Measurements from ENCODE around the gene GRHL3.

Gene GRHL3

DNA sequence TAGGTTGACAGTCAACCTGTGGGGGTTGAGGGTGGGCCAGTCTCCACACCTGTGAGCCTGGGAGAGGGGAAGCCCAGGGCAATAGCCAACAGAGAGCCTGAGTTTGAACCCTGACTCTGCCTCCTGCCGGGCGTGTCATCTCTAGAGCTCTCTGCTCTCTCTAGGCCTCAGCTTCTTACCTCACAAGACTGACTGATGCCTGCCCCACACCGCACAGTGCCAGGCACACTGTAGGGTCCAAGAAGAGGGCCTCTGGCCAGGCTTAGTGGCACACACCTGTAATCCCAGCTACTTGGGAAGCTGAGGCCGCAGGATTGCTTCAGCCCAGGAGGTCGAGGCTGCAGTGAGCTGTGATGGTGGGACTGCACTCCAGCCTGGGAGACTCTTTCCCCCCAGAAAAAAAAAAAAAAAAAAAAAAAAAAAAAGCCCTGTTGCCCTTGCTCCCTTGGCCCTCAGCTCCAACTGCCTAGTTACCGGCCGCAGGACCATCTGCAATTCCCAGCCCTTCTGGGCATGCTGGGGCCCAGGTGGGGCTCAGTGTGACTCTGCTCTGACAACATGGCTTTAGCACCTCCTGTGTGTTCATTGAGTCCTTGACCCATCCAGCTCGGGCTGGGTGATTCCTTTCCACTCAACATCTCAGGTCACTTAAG is 25.1 kb downstream of the GRHL3 start:
- DNase-seq (ENCODE audit: low read depth) = no peak

DNA sequence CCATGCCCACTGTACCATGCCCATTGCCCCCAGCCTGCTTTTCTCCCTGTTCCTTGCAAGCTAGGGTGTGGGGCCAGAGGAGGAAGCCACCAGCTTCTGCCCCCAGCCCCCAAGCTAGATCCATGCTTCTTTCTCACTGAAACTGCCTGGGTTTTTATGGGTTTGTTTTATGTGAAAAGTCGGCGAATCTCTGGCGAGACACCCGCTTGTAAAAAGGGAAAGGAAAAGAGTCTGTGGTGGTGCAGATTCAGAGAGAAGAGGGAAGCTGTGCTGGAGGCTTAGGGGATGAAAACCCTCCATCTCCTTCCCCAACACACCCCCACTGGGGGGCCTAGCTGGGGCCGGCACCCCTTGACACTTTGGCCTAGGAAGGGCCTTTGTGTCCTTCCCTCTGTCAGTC is 26.2 kb downstream of the GRHL3 start:
- DNase-seq (ENCODE audit: low read depth) = no peak

DNA sequence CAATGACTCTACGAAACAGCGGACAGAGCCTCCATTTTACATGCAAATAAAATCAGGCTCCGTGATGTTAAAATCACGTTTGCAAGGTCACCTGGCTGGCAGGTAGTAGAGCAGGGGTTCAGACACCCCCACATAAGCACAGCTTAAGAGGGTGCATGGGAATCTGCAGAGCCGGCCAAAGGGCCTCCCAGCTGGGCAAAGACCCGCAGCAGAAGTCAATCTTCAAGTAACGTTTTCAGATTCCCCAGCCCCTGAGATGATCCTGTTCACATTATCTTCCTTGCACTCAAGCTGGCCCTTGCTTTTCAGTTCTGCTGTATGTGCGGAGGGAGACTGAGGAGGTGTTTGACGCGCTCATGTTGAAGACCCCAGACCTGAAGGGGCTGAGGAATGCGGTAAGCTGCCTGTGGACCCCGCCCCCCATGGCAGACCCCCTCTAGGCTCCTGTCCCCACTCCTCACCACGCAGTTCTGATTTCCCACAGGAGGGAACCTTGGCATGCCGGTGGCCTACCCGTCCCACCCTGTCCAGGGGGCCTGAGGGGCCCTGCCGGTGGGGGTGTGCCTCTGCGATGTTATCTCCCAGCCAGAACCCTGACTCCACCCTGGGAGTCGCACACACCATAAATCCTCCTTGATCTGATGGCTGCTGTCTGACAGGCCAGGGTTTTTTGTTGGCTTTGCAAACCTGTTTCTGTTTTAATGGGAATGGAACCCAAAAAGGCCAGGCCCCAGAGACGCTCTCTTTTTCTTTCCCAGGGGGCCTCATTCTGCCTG is 28.2 kb downstream of the GRHL3 start:
- DNase-seq (ENCODE audit: low read depth) = no peak

DNA sequence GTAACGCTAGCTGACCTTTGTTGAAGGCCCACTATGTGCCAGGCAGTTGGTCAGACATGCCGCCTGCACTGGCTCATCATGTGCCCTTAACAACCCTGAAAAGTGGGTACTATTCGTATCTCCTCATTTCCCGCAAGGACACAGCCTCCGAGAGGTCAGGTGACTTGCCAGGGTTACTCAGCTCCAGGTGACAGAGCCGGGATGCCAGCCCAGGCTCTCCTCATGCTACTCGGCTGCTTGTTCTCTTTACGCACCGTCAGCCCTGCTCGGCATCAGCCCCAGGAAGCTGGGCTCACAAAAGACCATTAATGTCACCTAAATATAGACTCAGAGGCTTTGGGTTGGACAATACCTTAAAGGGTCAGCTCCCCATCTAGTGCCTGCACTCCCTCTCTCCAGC is 29.0 kb downstream of the GRHL3 start:
- no peak for DNase-seq (ENCODE audit: low read depth)

DNA sequence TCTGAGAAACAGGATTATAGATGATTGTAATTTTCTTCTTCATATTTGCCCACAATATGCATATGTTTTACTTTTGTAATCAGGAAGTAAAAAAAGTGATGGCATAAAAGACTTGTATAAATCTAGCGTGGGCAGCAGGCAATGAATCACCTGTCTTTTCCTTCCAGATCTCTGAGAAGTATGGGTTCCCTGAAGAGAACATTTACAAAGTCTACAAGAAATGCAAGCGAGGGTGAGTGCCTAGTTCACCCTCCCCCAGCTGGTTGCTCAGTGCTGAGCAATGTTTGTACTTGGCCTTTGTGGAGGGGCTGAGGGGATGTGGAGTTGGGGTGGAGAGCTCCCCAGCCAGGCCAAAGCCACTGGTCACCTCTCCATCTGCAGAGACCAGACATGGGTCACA is 30.7 kb downstream of the GRHL3 start:
- DNase-seq (ENCODE audit: low read depth) = no peak

DNA sequence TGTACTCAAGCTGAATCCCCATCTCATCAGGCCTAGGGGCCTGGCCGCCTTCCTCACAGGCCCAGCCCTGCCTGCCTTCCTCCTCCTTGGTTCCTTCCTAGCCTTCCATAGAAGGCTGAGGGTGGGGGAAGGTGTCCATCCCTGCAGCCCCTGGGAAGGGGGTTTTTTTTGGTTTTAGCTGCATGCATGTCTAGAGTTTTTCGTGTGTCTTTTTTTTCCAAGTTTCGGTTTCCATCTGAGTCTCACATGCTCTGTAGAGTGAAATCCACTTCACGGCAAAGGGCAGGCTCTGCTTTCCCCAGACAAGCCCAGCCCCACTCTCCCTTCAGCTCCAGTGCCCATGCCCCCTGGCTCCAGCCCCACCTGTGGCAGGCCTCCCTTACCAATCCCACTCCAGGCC is 32.1 kb downstream of the GRHL3 start:
- no peak for DNase-seq (ENCODE audit: low read depth)

DNA sequence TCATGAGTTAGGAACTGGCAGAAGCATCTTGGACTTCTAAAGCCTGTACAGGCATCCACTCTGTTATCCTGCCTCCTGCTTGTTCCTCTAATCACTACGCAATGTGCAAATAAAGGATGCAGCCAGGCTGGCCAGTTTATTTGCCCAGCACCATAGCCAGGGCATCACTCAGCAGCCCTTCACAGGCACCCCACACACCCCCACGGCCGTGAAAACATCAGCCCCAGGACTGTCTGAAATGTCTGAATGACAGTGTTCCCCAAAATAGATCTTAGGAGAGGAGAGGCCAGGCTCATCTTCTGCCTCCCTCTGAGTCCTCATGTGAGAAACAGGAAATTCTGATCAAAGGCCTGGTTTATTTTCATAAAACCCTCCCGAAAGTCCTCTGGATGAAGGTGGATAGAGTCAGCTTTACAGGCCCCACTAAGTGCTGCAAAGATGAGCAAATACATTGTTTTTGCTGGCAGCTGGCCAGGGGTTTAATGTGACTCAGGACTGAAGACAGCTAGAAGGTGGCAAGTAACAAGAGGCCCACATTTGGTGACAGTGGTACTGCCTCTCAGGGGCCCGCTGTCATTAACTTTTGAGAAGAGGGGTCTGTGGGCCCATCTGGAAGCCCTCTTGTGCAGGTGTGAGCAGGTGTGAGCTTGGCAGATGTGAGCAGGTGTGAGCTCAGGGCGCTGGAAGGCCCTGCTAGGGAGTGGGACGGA is 32.9 kb downstream of the GRHL3 start:
- no peak for DNase-seq (ENCODE audit: low read depth)

DNA sequence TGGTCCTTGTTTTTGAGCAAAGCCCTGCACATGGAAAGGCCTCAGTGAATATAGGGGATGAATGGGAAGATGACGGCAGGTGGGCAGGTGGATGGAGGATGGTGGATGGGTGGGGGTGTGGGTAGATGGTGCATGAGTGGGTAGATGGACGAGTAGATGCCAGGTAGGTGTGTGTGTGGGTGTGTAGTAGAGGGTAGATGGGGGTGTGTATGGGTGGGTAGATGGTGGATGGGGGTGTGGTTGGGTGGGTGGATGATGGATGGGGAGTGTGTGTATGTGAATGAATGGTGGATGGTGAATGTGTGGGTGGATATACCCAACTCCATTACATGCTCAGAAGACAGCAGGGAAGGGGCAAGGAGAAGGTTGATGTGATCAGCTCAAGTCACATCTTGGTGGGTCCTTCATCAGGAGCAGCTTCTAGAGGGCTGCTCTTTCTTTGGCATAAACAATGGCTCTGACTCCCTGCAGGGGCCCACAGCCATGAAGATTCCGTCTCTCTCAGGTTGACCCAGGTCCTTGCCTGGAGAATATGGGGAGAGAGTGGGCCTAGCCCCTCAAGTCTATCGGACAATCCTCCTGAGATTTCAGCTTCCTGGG is 34.2 kb downstream of the GRHL3 start:
- no peak for DNase-seq (ENCODE audit: low read depth)

DNA sequence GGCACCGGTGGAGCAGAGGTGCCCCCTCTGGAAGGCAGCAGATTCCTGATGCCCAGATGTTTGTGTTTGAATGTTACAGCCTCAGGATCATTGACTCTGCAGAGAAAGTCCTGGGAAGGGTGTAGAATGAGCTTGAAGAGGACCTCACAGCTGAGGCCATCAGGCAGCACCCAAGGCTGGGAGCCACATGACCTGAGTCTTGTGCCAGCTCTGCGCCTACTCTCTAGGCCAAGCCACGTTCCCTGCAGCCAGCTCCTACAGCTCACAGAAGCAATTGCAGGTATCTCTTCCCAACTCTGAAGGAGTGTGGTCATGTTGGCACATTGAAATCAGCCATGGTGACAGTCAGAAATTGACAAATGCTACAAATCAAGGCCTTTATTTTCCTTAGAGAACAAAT is 36.3 kb downstream of the GRHL3 start:
- DNase-seq (ENCODE audit: low read depth) = no peak

DNA sequence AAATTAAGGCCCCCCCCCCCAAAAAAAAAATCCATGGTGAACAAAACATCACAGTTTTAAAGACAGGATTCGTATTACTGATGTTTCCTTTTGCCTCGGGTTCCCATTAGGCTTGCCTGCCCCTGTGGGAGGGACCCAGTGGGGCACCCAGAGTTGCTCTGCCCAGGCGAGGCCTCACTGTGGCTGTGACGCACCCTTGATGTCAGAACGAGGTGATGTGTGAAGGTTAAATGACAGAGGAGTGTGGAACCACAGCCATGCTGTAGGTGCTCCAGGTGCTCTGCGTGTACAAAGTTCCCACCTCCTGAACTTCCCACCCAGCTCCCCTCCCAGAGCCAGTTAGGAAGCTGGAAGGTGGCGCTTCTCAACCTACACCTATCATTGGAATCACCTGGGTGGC is 37.9 kb downstream of the GRHL3 start:
- DNase-seq (ENCODE audit: low read depth) = no peak

DNA sequence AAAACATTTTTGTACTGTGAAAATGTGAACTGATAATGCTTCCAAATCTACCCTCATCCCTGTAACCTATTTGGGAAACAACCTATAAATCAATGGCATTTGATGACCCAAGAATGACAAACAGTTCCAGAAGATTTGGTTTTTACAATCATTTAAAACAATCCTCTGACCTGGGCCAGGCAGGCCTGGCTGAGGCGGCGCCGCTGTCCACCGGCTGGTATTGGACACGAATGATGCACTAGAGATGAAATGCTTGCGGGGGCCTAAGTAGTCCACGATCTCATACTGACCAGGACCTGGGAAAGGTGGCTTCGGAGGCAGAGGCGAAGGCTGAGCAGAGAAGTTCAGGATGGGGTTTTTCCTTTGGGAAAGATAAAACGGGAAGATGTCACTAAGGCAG is 41.5 kb downstream of the GRHL3 start:
- no peak for DNase-seq (ENCODE audit: low read depth)

DNA sequence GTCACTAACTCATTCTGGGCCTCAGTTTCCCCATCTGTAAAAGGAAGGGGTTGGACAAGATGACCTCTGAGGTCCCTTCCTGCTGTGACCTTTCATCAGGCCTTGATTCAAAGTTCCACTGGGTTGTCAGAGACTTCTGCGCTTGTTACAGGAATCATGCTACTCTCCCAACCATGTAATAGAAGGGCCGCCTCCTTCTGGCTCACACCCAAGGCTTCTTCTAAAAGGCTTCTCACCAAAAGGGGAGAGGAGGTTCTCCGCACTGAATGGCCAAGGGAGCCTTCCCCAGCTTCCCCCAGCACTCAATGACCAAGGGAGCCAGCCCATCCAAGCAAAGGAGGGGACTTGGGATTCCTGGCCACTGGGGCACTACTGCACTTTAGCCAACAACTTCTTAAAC is 42.7 kb downstream of the GRHL3 start:
- DNase-seq (ENCODE audit: low read depth) = no peak

DNA sequence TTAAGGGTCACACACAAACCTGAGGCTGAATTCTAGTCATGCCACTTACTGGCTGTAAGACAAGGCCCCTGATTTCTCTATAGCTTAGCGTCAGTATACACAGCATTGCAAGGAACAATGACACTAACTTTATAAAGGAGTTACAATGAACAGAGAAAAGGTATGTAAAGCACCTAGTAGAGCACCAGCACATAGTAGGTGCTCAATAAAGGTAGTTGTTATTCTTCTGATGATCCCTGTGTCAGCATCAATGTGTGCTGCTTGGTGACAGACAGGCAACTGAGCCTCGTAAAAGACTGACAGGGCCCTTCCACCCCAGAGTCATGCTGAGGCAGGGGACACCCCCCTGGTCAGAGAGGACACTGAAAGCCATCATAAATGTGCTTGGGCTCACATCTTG is 43.2 kb downstream of the GRHL3 start:
- DNase-seq (ENCODE audit: low read depth) = no peak

DNA sequence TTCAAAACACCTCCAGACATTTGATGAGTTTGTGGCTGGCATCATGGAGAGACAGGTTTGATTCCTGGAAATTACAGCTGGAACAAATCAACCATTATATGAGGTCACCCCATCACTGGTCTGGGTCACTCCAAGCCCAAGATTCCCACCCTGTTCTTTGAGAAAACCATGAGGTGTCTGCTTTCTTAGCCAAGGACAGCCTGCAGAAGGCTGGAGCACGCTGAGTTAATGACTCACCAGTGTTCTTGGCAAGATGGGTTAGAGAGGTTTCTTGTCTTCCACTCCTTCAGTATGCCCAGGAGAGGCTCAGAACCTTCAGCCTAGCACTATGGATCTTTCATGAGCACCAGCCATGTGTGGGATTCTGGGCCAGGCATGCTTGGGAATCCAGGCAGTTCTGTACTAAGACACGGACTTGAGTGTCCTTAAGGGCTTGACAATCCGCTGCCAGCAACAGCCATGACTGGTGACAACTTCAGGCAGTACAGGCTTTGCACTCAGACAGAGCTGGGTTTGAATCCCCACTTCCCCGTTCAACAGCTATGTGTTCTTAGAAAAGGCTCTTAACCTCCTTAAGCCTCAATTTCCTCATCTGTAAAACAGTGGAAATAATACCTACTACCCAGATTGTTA is 43.9 kb downstream of the GRHL3 start:
- no peak for DNase-seq (ENCODE audit: low read depth)

DNA sequence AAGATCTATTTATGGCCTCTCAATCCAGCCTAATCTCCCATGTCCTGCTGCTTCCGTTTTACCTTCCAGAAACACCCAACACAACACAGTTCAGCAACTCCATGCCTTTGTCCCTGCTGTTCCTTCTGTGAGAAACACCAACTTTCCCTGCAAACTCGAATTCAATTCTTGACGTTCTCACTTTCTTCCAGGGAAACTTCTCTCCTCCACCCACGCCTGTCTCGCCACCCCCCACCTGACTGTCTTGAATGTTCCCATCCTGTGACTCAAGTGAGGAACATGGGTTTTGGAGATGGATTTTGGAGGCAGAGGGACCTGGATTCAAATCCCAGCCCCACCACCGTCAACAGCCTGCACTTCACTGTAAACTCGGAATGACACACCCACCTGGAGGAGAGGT is 44.8 kb downstream of the GRHL3 start:
- no peak for DNase-seq (ENCODE audit: low read depth)

DNA sequence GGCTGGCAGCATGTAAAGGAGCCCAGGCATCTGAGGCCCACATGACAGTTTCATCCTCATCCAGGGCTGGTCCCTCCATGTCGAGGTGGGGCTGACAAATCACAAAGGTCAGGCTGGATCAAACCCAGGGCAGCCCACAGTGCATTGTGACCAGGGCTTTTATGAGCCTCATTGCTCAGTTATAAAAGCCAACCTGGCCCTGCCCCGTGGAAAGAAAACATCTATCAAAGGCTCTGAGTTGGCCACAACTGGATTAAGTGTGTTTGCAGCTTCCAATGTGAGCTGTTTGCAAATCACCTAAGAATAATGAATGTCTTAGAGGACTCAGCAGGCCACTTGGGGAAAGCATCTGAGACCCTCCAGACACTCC is 45.4 kb downstream of the GRHL3 start:
- DNase-seq (ENCODE audit: low read depth) = no peak

DNA sequence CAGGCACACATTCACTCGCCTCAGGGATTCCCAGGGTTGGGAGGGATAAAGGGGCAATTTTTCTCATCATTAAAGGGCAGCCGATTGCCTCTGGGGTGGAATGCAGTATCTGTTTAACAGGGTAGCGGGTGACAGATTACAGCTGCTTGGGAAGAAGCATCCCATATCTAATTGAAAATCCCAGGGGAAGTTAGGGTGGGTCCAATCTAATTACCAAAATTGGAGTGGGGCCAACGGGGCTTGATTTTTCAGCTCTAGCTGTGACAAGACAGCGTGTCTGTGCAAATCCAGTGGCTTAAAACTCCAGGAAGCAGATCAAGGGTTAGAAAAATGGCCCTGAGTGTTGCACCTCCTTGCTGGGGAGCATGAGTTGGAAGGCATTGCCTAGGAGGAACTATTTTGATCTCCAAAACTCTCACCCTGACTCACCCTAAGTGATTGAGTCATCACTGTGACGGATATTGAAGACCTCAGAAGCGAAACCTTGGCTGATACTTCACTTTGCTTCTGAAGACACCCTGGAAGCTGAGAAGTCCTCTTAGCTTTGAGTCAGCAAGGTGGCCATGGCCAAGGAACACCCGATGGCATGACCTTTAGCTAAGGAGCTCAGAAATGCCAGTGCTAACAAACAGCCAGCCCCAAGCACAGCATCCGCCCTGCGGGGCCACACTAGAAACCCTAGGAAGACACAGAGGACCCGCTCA is 46.0 kb downstream of the GRHL3 start:
- no peak for DNase-seq (ENCODE audit: low read depth)

DNA sequence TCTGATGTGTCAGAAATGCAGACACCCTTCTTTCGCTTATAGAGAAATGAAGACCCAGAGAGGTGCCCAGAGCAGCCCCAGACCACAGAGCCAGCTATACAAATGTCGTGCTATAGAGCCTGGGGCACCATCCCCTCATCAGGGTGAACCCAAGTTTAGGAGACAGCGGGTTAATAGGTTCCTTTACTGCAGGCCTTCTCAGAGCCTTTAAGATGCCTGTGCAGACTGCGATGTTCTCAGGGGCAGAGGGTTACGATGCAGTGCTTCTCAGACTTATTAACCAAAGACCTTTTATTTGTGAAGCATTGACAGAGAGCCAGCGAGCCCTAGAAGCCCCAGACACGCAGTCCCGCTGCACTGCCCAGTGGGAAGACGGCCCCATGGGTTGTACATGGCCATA is 47.5 kb downstream of the GRHL3 start:
- DNase-seq (ENCODE audit: low read depth) = no peak

DNA sequence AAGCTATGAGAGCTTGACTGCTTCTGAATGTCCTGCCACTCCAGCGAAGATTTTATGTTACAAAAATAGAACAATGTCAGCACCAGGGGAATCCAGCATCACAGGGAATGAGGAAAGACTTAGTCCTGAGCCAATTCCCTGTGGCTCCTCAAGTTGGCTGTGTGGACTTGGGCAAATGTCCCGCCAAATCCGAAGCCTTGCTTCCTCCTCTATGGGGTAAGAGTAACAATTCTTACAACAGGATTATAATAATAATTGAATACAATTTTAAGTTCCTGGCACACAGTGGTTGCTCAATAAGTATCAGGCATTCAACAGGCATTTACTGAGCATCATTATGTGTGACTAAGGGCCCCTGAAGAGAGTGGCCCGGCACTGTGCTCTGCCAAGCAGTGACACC is 50.0 kb downstream of the GRHL3 start:
- DNase-seq (ENCODE audit: low read depth) = no peak

DNA sequence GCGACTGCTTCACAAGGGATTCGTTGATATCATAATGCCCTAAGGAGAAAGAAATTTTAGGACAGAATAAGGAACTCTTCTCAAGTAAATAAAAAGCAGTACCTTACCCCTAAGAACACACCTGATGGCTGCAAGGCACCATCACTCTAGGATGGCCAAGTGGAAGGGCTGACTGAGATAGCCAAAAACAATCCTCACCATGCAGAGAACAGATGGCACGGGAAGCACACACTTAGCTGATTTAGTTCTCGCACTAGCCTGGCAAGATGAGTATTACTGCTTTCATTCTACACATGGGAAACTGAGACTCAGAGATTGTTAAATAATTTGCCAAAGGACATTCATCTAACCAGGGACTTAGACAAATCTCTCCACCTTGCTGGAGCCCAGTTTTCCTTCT is 50.6 kb downstream of the GRHL3 start:
- DNase-seq (ENCODE audit: low read depth) = no peak

DNA sequence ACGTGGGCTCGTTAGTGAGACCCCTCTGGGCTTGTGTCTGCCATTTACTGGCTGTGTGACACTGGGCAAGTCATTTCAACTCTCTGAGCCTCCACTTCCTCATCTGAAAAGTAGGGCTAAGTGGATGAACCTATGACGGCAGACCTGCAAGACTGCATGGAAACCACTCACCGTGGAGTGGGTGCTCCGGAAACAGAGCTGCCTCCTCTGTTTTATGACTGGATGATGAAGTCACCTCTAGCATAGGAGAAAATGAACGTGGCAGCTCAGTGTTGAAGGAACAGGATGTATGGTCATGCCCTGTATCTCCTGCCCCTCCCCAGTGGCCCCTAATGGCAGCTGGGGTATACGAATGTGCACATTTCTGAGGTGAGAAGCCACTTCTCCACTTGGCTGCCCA is 53.9 kb downstream of the GRHL3 start:
- no peak for DNase-seq (ENCODE audit: low read depth)

DNA sequence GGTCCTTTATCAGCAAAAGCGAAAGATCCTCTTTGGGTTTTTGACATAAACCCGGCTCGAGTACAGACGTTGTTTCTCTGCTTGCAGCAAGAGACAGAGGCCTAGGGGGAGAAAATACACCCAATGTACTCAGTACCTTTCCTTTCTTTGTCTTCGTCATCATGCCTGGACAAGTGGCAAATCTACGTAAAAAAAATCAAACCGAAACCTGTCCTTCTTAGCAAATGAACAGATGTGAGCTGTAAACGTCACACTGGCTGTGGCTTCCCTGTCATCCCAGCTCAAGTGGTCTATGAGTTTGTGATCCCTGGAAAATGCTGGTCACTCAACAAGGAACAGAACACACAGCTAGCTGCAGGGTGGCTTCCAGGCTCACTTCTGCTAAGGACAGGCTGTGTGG is 54.6 kb downstream of the GRHL3 start:
- DNase-seq (ENCODE audit: low read depth) = no peak

Data from T-helper 22 cell (primary cell).